WTC11 (cell line): ENCODE results near the gene SON. TPM values are rescaled to one million over a fixed set of nuclear protein-coding genes. Genes with fewer than 3 reads are reported as not detected.

Source experiments
- ATAC-seq: fragments of 200-7000 bp; cut with Tn5 transposase; 2 replicates; pipeline ENCODE4 v1.10.0; 2021; ENCODE audit warnings: mild to moderate bottlenecking, moderate library complexity
- CTCF ChIA-PET: fragments of 300-600 bp; sonication (Branson Sonifier 250); formaldehyde crosslinking; loops from one replicate; lab custom pipeline; 2021; ENCODE audit warnings: antibody characterized with exemption; lab: Charles Lee
- POLR2A ChIA-PET: fragments of 350-600 bp; sonication (Branson Sonifier 250); formaldehyde crosslinking; loops from one replicate; lab custom pipeline; 2021; ENCODE audit warnings: antibody characterized with exemption; lab: Charles Lee
- DNase-seq: peaks from one replicate; pipeline ENCODE4 v3.0.0; 2021; ENCODE audit warnings: low spot score
- H3K27ac Mint-ChIP-seq: 2 replicates; pipeline ENCODE4 v1.8.0; 2021; ENCODE audit warnings: mixed read lengths
- H3K27me3 Mint-ChIP-seq: 2 replicates; pipeline ENCODE4 v1.8.0; 2021; ENCODE audit warnings: low read depth, mild to moderate bottlenecking, moderate library complexity, mixed read lengths
- H3K36me3 Mint-ChIP-seq: 2 replicates; pipeline ENCODE4 v1.8.0; 2021; ENCODE audit warnings: mixed read lengths
- H3K4me1 Mint-ChIP-seq: 2 replicates; pipeline ENCODE4 v1.8.0; 2022; ENCODE audit warnings: mixed read lengths
- H3K4me3 Mint-ChIP-seq: 2 replicates; pipeline ENCODE4 v1.8.0; 2021; ENCODE audit warnings: mild to moderate bottlenecking, moderate library complexity, mixed read lengths
- H3K9me3 Mint-ChIP-seq: 2 replicates; pipeline ENCODE4 v1.8.0; 2021; ENCODE audit warnings: mixed read lengths
- ARID4B ChIP-seq: sonication (generic); formaldehyde crosslinking; IDR thresholded peaks from 2 replicates; pipeline ENCODE4 v1.8.0; 2023; ENCODE audit warnings: missing genetic modification reagents, mild to moderate bottlenecking, borderline replicate concordance
- ATF1 ChIP-seq: sonication (generic); formaldehyde crosslinking; IDR thresholded peaks from 2 replicates; pipeline ENCODE4 v1.8.1; 2023; ENCODE audit warnings: mild to moderate bottlenecking, moderate library complexity, missing genetic modification reagents
- ATF3 ChIP-seq: sonication (generic); formaldehyde crosslinking; conservative IDR thresholded peaks from 2 replicates; pipeline ENCODE4 v1.8.1; 2022; ENCODE audit warnings: mild to moderate bottlenecking, missing genetic modification reagents
- ATF6 ChIP-seq: sonication (generic); formaldehyde crosslinking; IDR thresholded peaks from 2 replicates; pipeline ENCODE4 v1.8.1; 2023; ENCODE audit warnings: mild to moderate bottlenecking, missing genetic modification reagents
- CREM ChIP-seq: sonication (generic); formaldehyde crosslinking; IDR thresholded peaks from 2 replicates; pipeline ENCODE4 v1.8.1; 2022; ENCODE audit warnings: mild to moderate bottlenecking, missing genetic modification reagents, moderate library complexity
- E2F4 ChIP-seq: sonication (generic); formaldehyde crosslinking; IDR thresholded peaks from 2 replicates; pipeline ENCODE4 v1.8.1; 2022; ENCODE audit warnings: low read depth, mild to moderate bottlenecking, moderate library complexity, missing genetic modification reagents, borderline replicate concordance
- ELF4 ChIP-seq: sonication (generic); formaldehyde crosslinking; IDR thresholded peaks from 2 replicates; pipeline ENCODE4 v1.8.1; 2022; ENCODE audit warnings: low read depth, mild to moderate bottlenecking, moderate library complexity, missing genetic modification reagents
- ETV6 ChIP-seq: sonication (generic); formaldehyde crosslinking; IDR thresholded peaks from 2 replicates; pipeline ENCODE4 v1.8.1; 2022; ENCODE audit warnings: mild to moderate bottlenecking, missing genetic modification reagents
- FOXJ3 ChIP-seq: sonication (generic); formaldehyde crosslinking; IDR thresholded peaks from 2 replicates; pipeline ENCODE4 v1.9.0; 2021; ENCODE audit warnings: missing genetic modification reagents, mild to moderate bottlenecking, borderline replicate concordance
- FOXK1 ChIP-seq: sonication (generic); formaldehyde crosslinking; IDR thresholded peaks from 2 replicates; pipeline ENCODE4 v1.8.0; 2022; ENCODE audit warnings: mild to moderate bottlenecking, moderate library complexity, missing genetic modification reagents
- GABPB1 ChIP-seq: sonication (generic); formaldehyde crosslinking; IDR thresholded peaks from 2 replicates; pipeline ENCODE4 v1.8.1; 2023; ENCODE audit warnings: mild to moderate bottlenecking, missing genetic modification reagents
- GTF2I ChIP-seq: fragments of 250-450 bp; sonication (Bioruptor Pico); conservative IDR thresholded peaks from 2 replicates; pipeline ENCODE4 v1.4.0; 2021; ENCODE audit warnings: mild to moderate bottlenecking
- KAT7 ChIP-seq: sonication (generic); formaldehyde crosslinking; IDR thresholded peaks from 2 replicates; pipeline ENCODE4 v1.8.1; 2023; ENCODE audit warnings: missing genetic modification reagents, mild to moderate bottlenecking, borderline replicate concordance
- NFE2L1 ChIP-seq: sonication (generic); formaldehyde crosslinking; IDR thresholded peaks from 2 replicates; pipeline ENCODE4 v1.8.1; 2023; ENCODE audit warnings: missing genetic modification reagents
- PRRX2 ChIP-seq: fragments of 250-450 bp; sonication (Bioruptor Pico); IDR thresholded peaks from 2 replicates; pipeline ENCODE4 v1.8.0; 2021; ENCODE audit warnings: mild to moderate bottlenecking
- RELA ChIP-seq: sonication (generic); formaldehyde crosslinking; IDR thresholded peaks from 2 replicates; pipeline ENCODE4 v1.8.1; 2022; ENCODE audit warnings: missing genetic modification reagents, mild to moderate bottlenecking, borderline replicate concordance
- SOX15 ChIP-seq: fragments of 250-450 bp; sonication (Bioruptor Pico); IDR thresholded peaks from 2 replicates; pipeline ENCODE4 v1.9.0; 2021; ENCODE audit warnings: mild to moderate bottlenecking
- ZNF121 ChIP-seq: sonication (generic); formaldehyde crosslinking; IDR thresholded peaks from 2 replicates; pipeline ENCODE4 v1.8.0; 2023; ENCODE audit warnings: missing genetic modification reagents
- ZNF281 ChIP-seq: sonication (generic); formaldehyde crosslinking; IDR thresholded peaks from 2 replicates; pipeline ENCODE4 v1.8.0; 2023; ENCODE audit warnings: mild to moderate bottlenecking, missing genetic modification reagents
- ZNF396 ChIP-seq: fragments of 250-450 bp; sonication (Bioruptor Pico); IDR thresholded peaks from 2 replicates; pipeline ENCODE4 v1.8.0; 2021; ENCODE audit warnings: mild to moderate bottlenecking, moderate library complexity, borderline replicate concordance
- ZNF423 ChIP-seq: fragments of 250-450 bp; sonication (Bioruptor Pico); IDR thresholded peaks from 2 replicates; pipeline ENCODE4 v2.1.2; 2022; ENCODE audit warnings: mild to moderate bottlenecking, moderate library complexity
- ZNF532 ChIP-seq: fragments of 250-450 bp; sonication (Bioruptor Pico); IDR thresholded peaks from 2 replicates; pipeline ENCODE4 v1.9.0; 2021; ENCODE audit warnings: mild to moderate bottlenecking, borderline replicate concordance
- total RNA-seq: library from RNA; stranded (reverse); gene quantifications from 3 replicates; pipeline ENCODE4 v1.2.3, GENCODE V29; 2021

The SON gene
- total RNA-seq, 1 experiment from 2014 or later = 309 TPM

GRCh38 chr21:33512481-33512880, 30.4 kb upstream of the SON start (continued):
- TF ChIP-seq ARID4B = no peak
- TF ChIP-seq GABPB1 = no peak
- no peak for TF ChIP-seq ATF6
- no peak for TF ChIP-seq ZNF121 (CRISPR knock-in tag)
- no peak for TF ChIP-seq FOXJ3 (CRISPR knock-in tag)
- TF ChIP-seq GTF2I (CRISPR knock-in tag) = no peak
- no peak for TF ChIP-seq ATF3 (CRISPR knock-in tag)
- TF ChIP-seq ETV6 = no peak
- no peak for TF ChIP-seq KAT7 (CRISPR knock-in tag)
- TF ChIP-seq PRRX2 (CRISPR knock-in tag) = no peak
- TF ChIP-seq ATF1 (CRISPR knock-in tag) = no peak
- TF ChIP-seq NFE2L1 = no peak

GRCh38 chr21:33514229-33514628, 28.6 kb upstream of the SON start:
- no peaks in the 10 kb centered on the region for H3K27me3 Mint-ChIP-seq
- H3K4me1 Mint-ChIP-seq = no peaks in the 10 kb centered on the region
- no peak for ATAC-seq
- H3K27ac Mint-ChIP-seq = no peak overlapping the region
- POLR2A ChIA-PET = no interaction called here
- no peak overlapping the region for H3K4me3 Mint-ChIP-seq
- no peak for DNase-seq
- peaks cover 78% of the 10 kb centered on the region for H3K36me3 Mint-ChIP-seq
- H3K9me3 Mint-ChIP-seq = no peaks in the 10 kb centered on the region
- CTCF ChIA-PET = interaction anchor here (0.6 kb wide), 1 partner anchor 191 kb away, joined by 5 read pairs; no protein-coding TSS in a partner anchor
- TF ChIP-seq FOXK1 (CRISPR knock-in tag) = no peak
- no peak for TF ChIP-seq ZNF532
- TF ChIP-seq ZNF396 (CRISPR knock-in tag) = no peak
- TF ChIP-seq CREM (CRISPR knock-in tag) = no peak
- no peak for TF ChIP-seq ELF4
- TF ChIP-seq ZNF281 (CRISPR knock-in tag) = no peak
- TF ChIP-seq ZNF423 (CRISPR knock-in tag) = no peak
- TF ChIP-seq E2F4 = no peak
- no peak for TF ChIP-seq RELA (CRISPR knock-in tag)
- no peak for TF ChIP-seq FOXJ3 (CRISPR knock-in tag)
- TF ChIP-seq SOX15 (CRISPR knock-in tag) = no peak
